GM23248 (cell line): ENCODE results near the gene TLCD4.

Source experiments
- EZH2 ChIP-seq: fragments of 200-600 bp; sonication (generic); IDR thresholded peaks from 2 replicates; pipeline ENCODE4 v1.6.1; 2018; ENCODE audit warnings: antibody characterized with exemption, mild to moderate bottlenecking; ENCODE audit not compliant: insufficient read depth, poor library complexity, severe bottlenecking
- EZH2phosphoT487 ChIP-seq: fragments of 200-600 bp; sonication (generic); IDR thresholded peaks from 2 replicates; pipeline ENCODE4 v1.6.1; 2018; ENCODE audit warnings: antibody characterized with exemption, moderate library complexity, mild to moderate bottlenecking, low read depth; ENCODE audit not compliant: insufficient read depth

DNA sequence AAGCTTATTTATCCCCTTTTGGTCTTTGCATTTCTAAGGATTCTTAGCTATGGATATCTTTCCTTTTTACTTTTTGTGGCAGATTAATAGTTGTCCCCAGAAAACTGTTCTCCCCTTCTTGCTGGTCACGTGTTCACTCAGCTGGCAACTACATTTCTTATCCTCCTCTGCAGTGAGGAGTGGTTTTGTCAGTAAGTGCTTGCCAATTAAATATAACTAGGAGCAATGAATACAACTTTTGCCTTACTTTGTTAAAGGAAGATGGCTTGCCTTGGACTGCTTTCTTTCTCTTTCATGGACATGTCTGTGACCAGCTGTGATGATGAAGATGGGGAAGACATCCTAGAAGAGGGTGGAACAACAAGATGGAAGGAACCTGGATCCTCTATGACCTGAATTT, 28.9 kb upstream of the TLCD4 start:
- no peak for TF ChIP-seq EZH2
- no peak for TF ChIP-seq EZH2phosphoT487
